Measurements from ENCODE around the gene EXT2.

Gene EXT2

DNA sequence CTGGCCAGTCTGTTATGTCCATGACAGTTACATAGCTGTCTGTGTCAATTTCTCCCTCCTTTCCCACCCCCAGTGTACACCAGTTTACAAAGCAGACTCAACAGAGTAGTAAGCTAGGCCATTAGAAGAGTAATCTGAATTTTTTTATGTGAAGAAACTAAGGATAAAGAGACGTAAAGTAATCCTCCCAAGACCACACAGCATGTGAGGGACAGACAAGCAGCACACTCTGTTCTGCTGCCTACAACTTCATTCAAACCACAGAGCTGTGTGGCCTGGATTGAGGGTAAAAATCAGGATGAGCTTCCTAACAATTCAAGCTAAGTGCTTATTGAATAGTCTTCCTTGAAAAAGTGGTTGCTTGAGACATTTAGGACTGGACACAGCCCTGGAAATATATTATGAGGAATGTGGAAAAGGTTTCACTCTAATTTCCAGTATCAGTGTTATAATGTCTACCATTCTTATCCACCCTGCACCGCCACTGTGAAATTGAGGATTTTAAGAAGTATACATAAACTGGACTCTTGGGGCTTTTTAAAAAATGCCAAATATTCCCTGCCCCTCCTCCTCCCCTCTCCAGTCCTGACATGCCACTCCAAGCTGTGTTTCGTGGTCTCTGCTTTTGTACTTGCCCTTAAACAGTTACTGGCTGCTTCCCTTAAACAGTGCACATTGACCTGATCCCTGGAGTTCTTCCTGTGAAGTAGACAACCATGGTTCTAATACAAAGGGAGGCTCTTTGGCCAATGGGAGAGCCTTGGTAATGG, 40.9 kb downstream of the EXT2 start:
- DNase-seq, result no peak

DNA sequence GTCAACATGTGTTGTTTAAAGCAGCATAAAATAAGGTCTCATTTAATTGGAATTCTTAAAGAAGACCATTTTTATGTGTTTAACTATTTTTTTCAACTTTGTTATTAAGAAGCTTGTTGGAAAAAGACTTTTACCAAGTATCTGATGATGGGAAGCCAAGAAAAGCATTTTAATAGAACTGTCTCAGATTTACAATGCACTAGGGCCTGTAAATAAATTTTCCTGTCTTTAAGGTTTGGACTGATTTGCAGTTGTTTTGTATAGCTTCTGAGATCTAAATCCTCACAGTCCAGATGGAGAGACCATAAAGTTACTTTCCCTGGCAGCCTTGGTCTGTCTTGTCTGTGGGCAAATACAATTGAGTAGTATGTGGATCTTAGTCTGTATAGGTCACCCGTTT, 41.6 kb downstream of the EXT2 start:
- no peak for DNase-seq

DNA sequence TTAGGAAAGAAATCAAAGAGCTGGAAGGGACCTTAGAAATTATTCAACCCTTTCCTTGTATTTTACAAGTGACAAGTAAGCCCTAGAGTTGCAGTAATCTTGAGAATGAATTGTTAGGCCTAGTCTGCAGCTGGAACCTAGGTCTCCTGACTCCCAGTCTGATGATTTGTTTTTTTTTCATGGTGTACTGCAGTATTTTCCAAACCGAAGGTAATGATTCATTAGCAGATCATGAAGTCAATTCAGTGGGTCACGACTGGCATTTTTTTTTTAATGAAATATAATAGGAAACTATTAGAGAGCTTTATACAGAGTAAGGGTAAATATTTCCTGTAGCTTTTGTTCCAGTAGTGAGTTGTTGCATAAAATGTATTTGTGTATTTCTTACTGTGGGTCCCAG, 42.8 kb downstream of the EXT2 start:
- DNase-seq, result no peak

DNA sequence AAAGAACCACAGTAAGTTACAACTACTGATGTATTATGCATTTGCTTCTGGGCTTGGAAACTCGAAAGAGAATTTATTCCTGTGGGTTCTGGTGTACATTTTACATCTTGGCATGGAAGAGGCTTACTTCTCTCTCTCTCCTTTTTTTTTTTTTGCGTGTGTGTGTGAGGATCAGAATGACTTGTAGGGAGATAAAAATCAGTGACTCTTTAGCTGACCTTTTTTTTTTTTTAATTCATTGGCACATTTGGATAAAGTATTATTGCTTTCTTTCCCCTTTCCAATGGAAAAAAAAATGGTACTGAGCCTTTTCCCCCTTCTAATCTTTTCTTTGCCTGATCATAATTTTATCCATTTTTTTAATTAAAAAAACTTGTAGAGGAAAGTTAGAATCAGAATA, 43.5 kb downstream of the EXT2 start:
- DNase-seq, result no peak

DNA sequence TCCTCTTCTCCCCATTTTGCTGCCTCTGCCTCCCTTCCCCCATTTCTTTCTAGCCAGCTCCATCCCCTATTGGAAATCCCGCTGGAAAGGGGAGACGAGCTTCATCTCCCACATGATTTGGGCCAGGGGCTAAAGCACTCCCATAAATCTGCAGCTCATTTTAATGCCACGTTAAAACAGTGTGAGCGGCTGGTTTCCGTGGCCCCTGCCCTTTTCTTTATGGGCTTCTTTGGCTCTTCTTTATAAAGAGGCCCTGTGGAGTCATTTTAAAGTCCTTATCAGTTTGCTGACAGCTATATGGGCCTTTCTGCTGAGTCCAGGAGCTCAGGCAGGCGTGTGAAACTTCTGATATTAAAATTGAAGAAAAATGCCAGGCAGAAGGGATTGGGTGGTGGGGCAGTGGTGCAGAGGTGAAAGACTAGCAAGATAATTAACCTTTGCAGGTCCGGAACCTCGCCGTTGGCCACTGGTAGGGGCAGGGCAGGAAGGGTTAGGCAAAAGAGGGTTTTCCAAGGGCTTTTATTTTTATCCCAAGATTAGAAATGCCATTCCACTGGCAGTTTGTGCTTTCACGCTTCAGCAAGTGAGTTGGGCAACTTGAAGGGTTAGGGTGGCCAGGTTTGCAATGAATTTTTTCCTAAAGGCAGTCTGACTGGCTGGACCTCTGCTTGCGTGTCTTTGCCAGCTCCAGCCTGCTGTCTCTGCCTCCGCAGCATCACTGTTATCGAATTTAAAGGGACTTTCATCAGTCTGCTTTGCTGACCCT, 44.3 kb downstream of the EXT2 start:
- DNase-seq, result no peak

DNA sequence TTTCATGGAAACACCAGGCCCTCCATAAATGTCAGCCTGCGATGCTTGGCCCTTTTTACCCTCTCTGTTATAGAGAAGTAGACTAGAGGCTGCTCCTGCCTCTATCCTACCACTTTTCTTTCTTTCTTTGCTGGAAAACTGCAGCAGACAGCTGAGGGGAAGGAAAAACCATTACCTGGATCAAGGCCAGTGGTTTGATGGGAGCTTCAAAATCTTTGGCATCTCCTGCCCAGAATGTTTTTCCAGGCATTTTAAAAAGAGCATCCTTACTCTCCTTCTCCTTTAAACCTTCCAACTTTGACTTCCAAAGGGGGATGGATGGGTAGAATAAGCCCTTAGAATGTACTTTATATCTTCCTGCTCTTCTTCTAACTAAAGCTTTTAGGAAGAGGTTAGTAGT, 44.9 kb downstream of the EXT2 start:
- no peak for DNase-seq

DNA sequence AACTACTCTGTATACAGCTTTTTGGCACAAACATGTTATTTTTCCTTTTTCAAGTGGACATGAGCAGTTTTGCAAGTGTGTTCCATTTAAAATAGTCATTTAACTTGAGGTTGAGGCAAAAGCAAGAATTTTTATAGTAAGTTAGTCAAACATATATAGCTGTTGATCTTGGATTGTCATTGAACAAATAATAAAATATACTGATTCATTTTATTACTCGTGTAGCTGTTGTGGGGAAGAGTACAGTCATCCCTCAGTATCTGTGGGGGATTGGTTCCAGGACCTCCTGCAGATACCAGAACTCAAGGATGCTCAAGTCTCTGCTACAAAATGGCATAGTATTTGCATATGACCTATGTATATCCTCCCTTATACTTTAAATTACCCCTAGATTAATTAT, 45.3 kb downstream of the EXT2 start:
- no peak for DNase-seq

DNA sequence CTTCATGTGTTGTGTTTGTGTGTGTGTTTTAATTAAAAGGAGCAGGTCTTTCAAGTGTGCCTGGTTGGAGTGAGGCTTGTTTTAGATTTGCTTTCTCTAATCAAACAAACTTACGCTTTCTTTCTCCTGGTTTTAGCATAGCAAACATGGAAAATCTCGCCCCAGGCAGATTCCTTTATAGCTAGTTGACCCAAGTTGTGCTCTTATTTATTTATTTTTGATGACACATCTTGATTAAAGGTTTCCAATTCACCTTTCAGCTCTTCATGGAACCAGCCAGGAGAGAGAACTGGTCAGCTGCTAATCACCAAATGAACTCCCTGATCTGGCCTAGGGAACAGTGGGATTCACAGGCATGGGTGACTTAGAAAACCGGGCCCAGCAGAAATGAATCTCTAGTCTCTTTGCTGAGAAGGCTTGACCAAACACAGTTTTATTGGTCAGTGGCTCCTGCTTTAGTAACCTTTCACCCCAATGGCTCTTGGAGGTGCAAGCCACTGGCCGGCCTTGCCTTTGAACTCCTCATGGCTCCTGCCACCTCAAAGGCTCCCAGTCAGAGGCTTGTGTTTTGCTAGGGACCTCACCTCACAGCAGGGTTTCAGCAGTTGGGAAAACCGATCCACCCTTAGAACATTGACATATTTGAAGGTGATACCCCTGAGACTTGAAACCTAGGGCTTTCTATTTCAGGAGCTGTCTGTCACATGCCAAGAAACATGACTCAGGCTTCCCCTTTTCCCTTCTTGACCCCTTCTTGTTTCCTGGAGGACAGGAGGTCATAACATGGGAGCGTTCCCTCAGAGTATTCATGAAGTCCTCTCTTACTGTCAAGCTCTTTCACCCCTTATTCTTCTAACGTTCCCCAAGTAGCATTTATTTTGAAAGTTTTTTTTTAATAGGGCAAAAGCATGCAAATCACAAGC, 48.8 kb downstream of the EXT2 start:
- no peak for DNase-seq

DNA sequence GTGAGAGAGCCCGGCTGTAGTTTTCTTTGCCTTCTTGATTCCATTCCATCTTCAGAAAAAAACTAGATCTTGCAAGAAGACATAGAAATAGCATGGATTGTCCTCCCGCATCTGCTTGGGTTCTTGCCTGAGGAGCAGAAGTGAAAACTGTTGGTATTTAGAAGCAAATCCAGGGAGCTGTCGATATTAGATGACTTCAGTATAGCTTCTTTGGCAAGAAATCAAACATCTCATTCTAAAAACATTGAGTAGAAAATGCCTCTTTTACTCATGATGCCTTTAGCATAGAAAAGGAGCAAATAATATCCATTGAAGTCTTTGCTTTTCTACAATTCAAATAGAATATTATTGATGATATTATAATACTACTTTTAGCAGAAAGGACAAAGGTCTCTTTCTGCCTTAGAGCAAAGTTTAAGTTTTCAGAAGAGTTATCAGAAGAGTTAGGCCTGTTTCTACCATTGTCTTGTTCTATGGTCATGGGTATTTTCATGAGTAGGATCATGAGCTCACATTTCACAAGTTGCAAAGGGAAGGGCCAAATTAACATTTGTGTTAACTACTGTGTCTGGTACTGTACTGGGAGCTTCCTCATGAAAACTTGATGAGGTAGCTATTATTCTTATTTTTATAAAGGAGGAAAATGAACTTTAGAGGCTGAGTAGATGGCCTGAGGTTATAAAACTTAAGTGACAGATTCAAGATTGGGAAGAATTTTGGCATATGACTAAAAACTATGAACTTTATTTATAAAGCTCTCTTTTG, 49.7 kb downstream of the EXT2 start:
- no peak for DNase-seq

DNA sequence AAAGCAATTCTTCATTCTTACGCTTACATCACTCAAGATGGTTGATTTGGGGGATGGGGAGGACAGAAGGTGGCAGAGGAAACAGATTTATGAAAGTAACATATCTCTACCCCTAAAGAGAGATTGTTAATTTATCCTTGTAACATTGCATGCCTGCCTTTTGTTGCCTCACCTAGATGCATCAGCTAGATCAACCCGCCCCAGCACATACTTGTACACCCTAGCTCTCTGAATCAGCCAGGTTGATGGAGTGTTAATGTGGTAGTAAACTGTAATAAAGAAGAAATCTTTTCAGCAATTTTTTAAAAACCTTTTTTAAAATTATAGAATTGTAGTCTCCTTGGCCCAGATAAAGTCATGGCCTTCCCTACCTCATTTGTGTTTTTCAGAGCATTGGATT, 51.5 kb downstream of the EXT2 start:
- DNase-seq, result no peak

DNA sequence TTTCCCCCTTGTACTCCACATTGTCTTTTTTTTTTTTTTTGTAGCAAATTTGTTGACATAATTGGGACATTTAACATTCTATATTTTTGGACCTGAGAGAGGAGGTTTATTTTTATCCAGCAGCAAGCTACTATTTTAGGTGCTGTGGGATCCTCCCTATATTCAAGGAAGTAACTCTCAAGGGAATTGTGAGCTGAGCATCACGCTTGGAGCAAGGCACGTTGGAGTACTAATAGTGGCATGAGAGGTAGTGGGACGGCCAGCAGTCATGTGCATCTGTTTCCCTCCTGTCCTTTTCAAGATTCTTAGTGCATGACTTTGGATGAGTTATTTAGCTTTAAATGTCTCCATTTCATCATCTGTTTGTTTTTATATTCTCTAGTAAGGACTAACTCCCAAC, 52.3 kb downstream of the EXT2 start:
- no peak for DNase-seq

DNA sequence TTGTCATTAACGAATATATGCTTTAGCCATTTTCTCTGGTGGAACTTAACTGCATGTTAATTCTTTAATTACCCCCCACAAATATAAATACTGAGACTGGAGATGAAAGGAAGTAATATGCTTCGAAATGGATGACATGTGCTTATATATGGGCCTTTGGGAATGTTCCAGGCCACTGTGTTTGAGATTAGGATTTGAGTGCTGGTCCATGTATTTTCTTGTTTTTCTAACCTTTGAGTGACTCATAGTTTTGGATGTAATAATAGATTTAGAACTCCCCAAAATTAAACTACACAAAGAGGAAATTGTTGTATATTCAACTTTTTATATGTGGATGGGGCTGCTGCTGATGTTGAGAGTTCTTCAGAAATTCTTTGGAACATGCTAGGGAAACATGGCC, 54.2 kb downstream of the EXT2 start:
- DNase-seq, result no peak

DNA sequence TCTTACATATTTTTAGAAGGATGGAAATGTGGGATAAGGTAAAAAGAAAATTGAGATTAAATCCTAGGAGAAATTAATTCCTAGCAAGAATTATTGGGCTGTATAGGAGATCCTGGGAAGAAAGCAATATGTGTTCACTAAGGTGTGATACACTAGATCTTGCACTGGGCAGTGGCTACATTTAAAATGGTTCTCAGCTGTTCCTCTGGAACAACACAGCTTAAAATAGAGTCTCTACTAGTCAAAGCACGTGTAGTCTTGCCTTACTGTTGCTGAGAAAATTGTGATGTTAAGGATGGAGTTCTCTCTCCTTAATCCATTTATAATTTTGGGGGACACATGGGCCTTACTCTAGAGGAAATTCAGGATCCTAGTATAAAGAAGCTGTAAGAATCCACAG, 54.9 kb downstream of the EXT2 start:
- no peak for DNase-seq

DNA sequence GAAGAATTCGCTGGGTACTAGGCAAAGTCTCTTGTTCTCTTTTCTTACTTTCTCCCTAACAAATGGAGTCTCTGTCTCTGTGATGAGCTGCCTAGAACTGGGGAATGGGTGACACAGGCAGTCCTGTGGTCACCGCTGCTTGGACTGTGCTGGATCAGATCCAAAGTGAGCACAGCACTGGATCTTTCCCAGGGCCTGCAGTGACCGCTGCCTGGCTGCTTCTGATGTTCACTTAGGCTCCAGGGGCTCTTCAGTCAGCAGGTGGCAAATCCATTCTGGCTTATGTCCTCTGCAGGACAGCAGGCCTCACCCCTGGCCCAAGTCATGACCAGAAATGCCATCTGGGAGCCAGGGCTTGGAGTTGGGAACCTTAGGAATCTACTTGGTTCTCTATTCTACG, 61.5 kb downstream of the EXT2 start:
- DNase-seq, result no peak

DNA sequence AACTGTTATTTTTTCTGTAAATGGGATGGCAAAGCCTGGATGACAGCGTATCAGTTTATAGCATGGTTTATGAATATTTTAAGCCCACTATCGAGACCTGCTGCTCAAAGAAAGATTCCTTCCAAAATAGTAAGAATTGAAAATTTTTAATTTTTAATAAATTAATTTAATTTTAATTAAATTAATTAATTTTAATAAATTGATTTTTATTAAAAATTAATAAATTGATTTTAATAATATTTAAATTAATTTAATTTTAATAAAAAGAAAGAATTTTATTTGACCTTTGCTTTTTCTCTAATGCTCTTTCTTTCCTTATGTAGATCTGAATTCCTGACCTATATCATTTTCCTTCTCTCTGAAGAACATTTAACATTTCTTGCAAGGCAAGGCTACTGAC, 62.9 kb downstream of the EXT2 start:
- no peak for DNase-seq

DNA sequence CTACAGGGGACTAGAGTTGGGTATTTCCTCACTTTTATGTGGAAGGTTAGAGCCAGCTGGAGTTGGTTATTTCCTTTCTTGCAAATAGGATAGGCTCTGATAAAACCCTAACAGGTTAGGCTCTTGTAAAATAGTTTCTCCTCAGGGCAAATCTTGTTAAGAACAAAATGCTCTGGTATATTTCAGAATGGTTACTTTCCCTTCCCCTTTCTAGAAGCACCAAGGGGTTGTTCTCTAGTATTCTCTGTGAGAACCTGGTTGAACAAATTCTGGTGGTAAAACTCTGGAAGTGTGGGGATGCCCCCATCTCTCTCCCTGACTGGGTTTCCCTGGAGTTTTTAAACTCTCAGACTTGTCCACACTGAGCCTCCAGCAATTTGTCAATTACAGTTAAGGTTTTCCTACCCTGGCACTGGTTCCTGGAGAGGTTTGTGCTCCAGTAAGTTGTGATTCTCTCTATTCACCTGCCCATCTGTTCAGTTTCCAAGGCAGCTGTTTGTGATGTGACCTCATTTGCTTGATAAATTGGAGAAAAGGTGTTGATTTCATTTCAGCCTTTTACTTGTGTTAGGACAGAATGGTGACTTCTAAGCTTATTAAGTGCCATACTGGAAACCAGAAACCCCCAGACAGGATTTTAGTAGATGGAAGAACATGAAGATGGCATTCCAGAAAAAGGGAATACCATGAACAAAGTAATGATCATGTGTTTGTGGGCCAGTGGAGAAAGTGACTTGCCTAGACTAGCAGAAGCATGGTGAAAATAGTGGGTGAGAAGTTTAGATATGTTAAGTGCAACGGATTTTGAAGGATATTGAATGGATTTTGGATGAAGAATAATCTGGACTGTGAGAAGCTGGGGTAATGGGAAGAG, 64.6 kb downstream of the EXT2 start:
- DNase-seq, result no peak

DNA sequence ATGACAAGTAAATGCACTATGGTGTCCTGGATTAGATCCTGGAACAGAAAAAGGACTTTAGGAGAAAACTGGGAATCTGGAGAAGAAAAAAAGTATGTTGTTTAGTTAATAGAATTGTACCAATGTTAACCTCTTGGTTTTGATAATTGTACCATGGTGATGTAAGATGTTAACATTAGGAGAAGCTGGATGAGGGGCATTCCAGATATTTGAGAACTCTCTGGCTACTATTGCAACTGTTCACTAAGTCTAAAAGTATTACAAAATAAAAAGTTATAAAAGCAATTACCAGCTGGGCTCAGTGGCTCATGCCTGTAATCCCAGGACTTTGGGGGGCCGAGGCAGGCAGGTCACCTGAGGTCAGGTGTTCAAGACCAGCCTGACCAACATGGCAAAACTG, 66.5 kb downstream of the EXT2 start:
- DNase-seq, result no peak

DNA sequence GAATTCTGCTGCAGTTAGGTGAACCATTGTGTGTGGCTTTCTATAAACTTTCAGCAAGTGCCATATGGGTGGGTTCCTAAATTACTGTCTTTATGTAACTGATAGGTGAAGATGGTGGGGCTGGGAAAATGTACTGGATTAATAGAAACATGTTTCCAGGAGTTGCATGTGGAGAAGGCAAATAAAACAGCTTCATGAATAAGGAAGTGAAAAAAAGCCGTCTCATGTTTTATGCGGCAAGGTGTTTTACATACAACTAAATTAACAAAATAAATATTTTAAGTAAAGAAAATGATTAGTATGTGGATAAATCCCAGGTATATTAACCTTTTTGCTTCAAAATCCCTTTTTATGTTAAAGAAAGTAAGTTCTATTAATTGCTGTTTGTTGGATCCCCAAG, 67.2 kb downstream of the EXT2 start:
- DNase-seq, result no peak

DNA sequence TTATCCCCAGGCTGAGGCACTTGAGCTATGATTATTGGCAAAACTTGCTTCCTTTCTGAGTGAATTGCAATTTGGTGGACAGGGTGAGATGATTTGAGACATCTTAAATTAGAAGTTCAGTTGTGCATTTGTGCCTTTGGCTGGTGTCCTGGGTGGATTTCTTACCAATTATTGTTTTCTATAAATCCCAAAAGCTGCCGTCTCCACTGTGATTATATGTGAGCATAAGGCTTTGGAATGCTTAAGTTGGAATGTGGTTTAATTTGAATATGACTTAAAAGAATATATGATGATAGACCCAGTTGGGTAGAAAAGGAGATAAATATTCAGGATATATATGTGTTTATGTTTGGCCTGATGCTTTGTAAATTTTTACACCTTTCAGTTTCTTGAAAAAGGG, 70.0 kb downstream of the EXT2 start:
- no peak for DNase-seq

DNA sequence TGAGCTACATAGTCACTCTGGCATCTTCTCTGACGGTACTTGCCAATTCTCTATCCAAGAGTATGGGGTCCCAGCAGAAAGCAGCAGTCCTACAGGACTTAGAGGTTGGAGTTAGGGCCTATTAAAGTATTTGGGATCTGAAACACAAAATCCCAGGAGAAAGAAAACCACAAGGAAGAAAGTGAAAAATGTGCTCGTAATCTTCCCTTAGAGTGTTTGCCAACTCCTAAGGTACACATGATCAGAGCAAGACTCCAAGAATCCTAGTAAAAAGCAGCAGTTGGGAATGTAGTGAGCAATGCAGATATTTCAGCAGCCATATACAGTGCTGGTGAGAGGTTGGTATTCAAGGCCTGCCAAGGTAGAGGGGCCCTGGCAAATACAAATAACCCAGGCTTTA, 71.6 kb downstream of the EXT2 start:
- DNase-seq, result no peak

DNA sequence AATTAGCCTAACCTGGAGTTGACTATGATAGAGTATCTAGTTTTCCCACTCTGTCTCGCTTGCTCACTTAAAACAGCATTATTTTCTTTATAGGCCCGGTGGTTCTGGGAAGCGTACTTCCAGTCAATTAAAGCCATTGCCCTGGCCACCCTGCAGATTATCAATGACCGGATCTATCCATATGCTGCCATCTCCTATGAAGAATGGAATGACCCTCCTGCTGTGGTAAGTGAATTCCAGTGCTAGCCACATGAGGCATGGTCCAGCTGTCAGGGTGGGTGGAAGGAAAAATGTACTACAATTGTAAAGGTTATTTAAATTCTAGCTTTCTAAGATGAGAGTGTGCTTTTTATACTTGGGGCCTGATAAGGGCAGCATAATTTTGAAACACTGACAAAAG, 76.0 kb downstream of the EXT2 start:
- no peak for DNase-seq

DNA sequence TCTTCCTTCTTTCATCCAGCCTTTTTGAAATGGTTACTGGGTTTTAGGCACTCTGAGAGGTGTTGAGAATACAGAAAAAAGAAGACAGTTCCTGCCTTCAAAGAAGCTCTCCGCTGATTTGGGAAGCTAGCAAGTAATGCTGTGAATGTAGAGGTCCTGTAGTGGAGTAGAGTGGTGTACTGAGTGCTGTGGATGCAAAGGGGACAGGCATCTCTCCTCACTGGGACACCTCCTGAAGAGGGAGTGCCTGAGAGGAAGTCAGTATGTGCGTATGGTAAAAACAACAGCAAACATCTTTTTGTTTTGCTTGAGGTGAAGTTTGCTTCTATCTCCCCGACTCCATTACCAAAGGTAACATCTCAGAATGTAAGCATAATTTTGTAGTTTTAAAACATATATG, 77.5 kb downstream of the EXT2 start:
- no peak for DNase-seq
